Measurements from ENCODE around the gene CHKA. TPM values are rescaled to one million over a fixed set of nuclear protein-coding genes. Genes with fewer than 3 reads are reported as not detected.

Gene CHKA
- polyA plus RNA-seq, 1 of the 3 experiments (the other 2 are of a cell fraction): 12.3 TPM

GRCh38 chr11:68089679-68090078, 31.5 kb downstream of the CHKA start:
- 96% methylated on average over 8 of the region's 8 CpGs for WGBS (ENCODE audit: low lambda C conversion rate)
- Histone ChIP-seq H3K9ac (no peak overlapping the region), H3K79me2 (ENCODE audit: insufficient read depth) (no peaks in the 10 kb centered on the region; the same call in 1 of the 2 replicates), H3K4me1 (ENCODE audit: control insufficient read depth in 1 of 2, insufficient read depth in 2 of 2, low read depth in 1 of 2, low read length in 1 of 2) (no peaks in the 10 kb centered on the region), H3F3A (replicated peaks; ENCODE audit: insufficient read depth) (peaks cover 5% of the 10 kb centered on the region), H3K4me3 (ENCODE audit: low read depth in 2 of 2, low read length in 1 of 2) (no peak overlapping the region), H3K27ac (ENCODE audit: low read depth in 2 of 2, low read length in 1 of 2) (no peak overlapping the region), H3K4me2 (no peak overlapping the region), H4K20me1 (ENCODE audit: insufficient read depth) (0 out of 2 replicates have a peak, but pooled peaks cover 6% of the 10 kb centered on the region), H3K9me2 (no peaks in the 10 kb centered on the region), H2AFZ (ENCODE audit: low read depth) (no peak overlapping the region), H3K9me3 (no peaks in the 10 kb centered on the region), H3K27me3 (ENCODE audit: insufficient read depth) (no peaks in the 10 kb centered on the region), H3K36me3 (replicated peaks in 1 of 2; ENCODE audit: control insufficient read depth in 1 of 2, insufficient read depth in 2 of 2, low read length in 1 of 2) (peaks cover 0 to 13% of the 10 kb centered on the region in 2 experiments)
- ChIA-PET POLR2A (no interaction called here), CTCF (no interaction called here)
- TF ChIP-seq USF2 (IDR thresholded peaks at IDR 0.05; ENCODE audit: borderline replicate concordance, low read depth, low read length): no peak
- TF ChIP-seq NFIC (IDR thresholded peaks at IDR 0.05; ENCODE audit: borderline replicate concordance): no peak
- TF ChIP-seq RAD21 (IDR thresholded peaks at IDR 0.05; ENCODE audit: low read length): no peak
- TF ChIP-seq REST (IDR thresholded peaks at IDR 0.05; ENCODE audit: low read depth, low read length): no peak
- TF ChIP-seq ZBTB33 (IDR thresholded peaks at IDR 0.05; ENCODE audit: borderline replicate concordance, low read depth): no peak
- TF ChIP-seq MAX (IDR thresholded peaks at IDR 0.05; ENCODE audit: low read depth): no peak
- TF ChIP-seq NRF1 (IDR thresholded peaks at IDR 0.05; ENCODE audit: low read depth, low read length): no peak
- TF ChIP-seq CHD2 (IDR thresholded peaks at IDR 0.05; ENCODE audit: low read length, partially characterized antibody): no peak
- no peak for TF ChIP-seq EZH2phosphoT487 (IDR thresholded peaks at IDR 0.05; ENCODE audit: borderline replicate concordance, low read depth)
- no peak for TF ChIP-seq FOXM1 (IDR thresholded peaks at IDR 0.05; ENCODE audit: low read depth)
- TF ChIP-seq MXI1 (IDR thresholded peaks at IDR 0.05; ENCODE audit: low read depth, low read length): no peak
- TF ChIP-seq TEAD4 (IDR thresholded peaks at IDR 0.05; ENCODE audit: borderline replicate concordance, insufficient read depth): no peak
- DNase-seq: no peak

Data from SK-N-SH (cell line).